ENCODE results near the gene TES.
A peak's percentile ranks its signal among the peaks of the same experiment; 100 is the strongest.

TES gene

DNA sequence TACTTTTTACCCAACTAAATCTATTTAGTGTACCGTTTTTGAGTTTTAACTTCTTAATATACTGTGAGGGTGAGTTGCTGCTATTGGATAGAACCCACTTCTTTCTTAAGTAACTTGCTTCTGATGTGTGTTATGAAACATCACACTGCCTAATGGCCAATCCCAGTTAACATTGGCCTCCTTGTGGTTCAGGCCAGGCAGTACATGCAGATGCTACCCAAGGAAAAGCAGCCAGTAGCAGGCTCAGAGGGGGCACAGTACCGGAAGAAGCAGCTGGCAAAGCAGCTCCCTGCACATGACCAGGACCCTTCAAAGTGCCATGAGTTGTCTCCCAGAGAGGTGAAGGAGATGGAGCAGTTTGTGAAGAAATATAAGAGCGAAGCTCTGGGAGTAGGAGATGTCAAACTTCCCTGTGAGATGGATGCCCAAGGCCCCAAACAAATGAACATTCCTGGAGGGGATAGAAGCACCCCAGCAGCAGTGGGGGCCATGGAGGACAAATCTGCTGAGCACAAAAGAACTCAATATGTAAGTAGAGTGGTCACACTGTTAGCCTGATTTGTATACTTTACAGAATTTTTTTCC is 39.7 kb downstream of the TES start:
- DNase-seq: peak; percentile 67

DNA sequence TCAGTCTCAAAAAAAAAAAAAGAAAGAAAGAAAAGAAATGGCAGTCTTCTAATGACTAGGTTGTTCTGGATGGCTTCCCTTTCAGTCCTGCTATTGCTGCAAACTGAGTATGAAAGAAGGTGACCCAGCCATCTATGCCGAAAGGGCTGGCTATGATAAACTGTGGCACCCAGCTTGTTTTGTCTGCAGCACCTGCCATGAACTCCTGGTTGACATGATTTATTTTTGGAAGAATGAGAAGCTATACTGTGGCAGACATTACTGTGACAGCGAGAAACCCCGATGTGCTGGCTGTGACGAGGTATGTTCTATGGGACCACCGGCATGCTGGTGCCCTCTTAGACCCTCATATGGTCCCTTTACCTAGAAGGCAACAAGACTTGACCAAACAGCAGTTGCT is 41.3 kb downstream of the TES start:
- no peak for DNase-seq

DNA sequence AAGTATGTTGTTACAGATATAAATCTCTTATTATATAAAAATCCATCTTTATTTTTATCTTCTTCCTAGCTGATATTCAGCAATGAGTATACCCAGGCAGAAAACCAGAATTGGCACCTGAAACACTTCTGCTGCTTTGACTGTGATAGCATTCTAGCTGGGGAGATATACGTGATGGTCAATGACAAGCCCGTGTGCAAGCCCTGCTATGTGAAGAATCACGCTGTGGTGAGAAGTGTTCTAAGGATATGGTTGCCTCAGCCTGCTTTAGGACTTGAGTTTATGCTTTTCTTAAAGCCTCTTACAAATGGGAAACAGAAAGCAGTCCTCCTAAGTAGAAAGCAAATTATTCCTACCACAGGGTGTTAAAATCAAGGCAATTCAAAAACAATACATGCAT is 41.9 kb downstream of the TES start:
- no peak for DNase-seq

DNA sequence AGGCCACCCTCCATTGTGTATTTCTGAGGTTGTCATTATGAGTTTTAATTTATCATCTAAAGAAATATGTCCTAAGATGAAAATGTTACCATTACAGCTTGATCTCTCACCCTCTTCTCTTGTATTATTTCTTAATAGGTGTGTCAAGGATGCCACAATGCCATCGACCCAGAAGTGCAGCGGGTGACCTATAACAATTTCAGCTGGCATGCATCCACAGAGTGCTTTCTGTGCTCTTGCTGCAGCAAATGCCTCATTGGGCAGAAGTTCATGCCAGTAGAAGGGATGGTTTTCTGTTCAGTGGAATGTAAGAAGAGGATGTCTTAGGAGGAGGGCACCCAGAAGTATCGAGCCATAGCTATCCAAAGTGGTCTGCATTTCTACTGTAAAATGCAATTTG is 46.8 kb downstream of the TES start:
- no peak for DNase-seq

DNA sequence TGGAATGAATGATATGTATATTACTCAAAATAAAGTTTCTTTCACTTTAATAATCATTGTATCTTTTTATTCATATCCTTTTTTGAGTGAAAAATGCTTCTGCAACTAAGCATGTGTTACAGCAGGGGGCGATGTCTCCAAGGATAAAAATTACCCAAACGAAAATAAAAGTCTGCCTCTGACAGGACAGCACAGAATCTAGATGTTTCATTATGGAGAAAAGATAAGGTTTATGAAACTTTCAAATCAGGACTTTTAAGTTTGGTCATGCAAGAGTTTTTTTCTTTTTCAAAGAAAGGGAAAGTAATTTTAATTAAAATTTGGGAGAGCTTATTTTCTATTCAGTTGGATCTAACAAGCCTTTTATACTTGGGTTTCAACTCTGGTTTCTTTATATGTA is 48.4 kb downstream of the TES start:
- peak; percentile 79 for DNase-seq

DNA sequence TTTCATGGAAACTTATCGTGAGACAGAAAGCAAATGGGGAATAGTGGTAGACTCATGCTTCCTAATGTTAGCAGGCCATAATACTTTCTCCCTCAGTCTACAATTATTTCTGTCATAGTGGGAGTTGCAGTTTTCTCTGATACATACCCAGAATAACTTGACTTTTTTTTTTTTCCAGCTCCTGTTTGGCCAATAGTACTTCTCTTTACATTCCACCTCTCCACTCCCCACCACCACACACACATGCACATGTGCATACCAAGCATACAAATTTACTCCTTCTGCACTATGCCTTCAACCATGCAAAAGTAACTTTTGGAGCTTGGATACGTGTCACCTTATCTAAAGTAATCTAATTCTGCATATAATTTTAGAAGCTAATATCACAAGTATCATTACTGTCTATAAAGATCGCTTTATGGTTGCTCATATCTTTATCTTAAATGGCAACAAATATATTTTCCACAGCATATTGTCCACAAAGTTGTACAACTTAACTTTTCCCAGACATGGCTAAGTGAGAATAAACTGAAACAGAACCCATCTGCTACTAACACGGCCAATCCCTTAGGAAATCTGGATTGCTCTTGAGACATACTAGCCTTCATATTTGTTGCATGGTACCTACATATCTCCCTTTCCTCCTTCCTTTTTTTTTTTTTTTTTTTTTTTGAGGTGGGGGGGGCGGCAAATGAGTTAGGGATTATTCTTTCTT is 49.0 kb downstream of the TES start:
- no peak for DNase-seq

DNA sequence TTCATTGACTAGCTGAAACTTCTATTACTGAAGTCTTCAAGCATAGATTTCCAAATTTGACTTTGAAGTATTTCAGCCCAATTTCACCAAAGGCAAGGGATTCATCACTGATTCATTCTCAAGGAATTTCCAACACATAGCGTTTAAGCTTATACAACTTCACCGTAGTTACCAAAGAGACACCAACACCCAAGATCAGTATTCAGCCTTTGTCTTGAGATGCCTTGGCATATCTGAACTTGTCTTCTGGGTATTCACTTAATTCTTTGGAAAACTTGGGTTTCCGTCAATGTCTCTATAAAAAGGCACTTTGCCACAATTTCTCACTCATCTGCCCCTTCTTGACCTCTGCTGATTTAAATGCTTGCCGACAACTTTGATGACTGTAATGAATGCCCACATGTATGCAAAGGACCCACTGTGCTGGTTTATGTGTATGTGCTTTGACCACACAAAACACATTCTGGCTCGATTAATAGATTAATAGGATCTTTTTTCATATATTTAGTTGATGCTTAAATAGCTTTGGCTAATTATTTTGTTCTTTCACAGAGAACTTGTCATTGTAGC is 49.6 kb downstream of the TES start:
- no peak for DNase-seq

DNA sequence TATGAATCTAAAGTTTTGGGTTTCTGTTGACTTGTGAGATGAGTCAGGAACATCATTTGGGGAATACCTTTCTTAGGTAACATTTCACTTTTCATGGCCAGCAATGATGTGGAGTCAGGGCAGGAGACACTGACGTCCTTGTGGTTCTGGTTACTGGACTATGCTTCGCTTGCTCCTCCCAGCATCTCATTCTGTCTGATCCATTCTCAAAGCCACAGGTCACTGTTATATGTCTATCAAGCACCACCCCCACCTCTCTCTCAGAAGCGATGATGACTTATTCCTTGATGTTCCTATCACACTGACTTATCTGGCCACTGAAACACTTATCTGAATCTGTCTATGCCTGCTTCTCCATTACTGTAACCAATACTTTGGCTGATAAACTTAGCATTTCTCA is 51.6 kb downstream of the TES start:
- DNase-seq: no peak

DNA sequence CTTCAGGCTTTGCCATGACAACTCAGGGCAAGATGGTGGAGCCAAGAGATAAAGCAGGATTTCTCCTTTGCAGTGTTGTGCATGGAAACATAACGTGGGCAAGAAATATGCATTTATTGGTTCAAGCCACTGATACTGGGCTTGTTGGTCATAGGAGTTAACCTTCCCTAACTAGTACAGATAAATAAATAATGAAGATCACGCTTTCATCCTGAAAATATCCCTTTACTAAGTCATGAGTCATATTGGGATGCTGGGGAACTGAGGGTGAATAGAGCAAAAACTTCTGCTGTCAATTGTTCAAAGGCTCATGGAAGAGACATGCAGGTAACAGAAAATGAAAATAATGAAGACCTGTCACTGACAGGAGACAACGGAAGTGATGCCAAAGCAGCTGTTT is 55.5 kb downstream of the TES start:
- no peak for DNase-seq

DNA sequence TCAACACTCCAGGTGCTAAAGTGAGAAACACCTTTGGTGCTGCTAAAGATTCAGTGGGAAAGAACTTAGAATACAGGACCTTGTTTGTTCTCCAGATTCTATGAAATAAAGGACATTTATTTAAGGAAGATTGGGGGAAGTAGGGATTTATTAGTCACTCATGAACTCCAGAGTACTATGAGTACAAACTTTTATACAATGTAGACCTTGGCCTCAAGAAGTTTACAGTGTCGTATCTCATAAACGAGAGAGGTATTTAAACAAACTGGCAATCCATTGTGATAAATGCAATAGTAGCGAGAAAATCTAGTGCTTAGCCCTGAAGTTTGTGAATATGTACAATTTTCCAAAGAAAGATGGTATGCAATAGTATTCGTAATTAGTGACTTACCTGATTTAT is 59.1 kb downstream of the TES start:
- no peak for DNase-seq

DNA sequence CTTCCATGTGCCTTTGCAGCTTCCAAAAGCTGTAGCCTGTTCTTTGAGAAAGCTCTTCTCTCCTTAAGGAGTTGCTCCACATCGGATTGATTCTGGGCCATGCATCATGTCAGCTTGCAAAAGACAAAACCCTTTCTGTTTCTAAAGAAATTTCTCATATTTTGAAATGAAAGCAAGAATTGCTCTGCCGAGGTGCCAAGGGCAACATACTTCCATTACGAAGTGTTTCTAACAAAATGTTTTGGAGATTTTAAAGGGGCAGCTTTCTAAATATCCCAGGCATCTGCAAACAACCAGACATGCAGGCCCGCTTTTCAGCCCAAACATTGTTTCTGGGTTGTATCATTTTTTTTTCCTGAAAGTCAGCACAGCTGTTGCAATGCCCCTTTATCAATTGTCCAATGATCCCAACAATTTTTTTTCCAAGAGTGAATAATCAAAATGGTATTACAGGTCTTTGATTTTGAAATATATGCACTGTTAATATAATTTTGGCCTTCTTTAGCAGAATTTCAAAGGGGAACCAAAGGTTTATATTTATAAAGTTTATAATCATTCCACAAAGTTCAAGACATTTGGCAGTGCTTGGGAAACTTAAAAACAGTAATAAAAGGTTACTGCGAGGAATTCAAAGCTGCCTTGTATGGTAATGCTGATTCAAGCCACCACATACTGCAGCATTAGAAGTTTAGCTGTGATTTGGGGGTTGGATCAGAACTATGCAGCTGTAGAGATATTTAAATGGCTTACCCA is 61.0 kb downstream of the TES start:
- no peak for DNase-seq

DNA sequence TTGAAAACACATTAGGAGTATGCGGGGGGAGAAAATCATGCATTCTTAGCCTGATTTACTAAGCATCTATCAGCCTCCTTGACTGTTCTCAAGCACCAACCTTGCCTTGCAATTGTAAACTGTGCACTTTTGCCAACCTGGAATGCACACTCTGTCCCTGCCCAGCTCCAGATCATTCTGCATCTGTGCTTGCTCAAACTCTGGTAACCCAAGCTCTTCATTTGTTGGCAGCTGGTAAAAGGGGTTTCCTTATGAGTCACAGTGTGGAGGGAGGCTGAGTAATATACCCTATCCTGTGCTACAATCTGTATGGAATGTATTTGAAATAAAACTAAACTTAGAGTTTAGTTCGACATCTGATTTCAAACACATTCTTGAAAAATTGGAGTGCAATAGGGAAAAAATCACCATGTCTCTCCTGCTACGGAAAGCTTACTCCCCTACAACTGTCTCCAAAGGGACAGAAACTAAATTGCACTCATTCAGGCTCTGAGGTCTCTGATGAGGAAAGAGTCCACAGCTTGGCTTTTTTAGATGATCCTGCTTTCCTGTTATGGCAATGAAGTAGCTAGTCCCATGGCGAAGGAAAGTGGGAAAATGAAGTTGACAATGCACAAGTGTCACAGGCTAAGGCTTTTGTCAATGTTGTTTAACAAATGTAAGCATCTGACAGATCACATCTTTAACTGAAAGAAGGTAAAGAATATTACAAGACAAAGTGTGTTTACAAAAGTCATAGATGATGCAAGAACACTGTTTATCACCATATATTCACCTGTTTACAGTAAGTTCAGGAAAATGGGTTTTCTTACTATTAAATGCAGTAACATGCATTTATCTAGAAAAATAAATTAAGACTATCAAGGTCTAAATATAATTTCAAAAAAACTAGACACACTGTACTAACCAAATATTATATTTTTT is 61.9 kb downstream of the TES start:
- DNase-seq: peak; percentile 62

DNA sequence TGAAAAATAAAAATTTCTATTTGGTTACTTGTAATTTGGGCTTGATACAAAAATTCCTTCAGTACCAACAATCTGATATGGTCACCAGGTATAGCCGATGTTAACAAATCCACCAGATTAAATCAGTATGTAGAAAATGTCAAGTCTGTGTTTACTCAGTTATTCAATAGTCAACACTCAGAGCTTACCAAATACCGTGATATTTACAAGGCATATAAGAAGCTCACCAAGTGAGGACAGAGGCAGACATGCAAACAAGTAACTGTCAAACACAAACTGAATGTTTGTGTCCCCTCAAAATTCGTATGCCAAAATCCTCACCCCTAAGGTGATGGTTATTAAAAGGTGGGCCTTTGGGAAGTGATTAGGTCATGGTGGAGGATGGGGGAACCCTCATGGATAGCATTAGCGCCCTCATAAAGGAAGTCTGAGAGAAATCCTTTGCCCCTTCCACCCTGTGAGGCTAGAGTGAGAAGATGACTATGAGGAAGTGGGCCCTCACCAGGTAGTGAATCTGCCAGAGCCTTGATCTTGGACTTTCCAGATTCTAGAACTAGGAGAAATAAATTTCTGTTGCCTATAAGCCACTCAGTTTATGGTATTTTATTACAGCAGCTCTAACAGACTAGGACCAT is 63.1 kb downstream of the TES start:
- DNase-seq: peak; percentile 86

DNA sequence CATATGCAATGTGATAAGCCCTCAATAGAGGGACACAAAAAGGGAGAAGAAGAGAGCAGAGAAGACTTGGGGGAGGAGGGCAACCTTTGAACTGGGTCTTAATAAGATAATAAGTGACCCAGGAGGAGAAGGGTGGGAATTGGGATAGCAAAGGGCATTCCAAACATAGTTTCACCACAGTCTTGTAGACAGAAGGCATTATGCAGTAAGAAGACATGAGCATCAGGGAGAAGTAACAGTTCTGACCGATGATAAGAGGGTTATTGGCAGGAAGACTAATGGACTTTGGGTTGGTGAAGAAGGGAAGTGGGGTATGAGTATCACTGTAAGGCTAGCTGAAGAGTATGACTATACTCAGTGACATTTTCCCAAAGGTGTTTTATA is 63.6 kb downstream of the TES start:
- DNase-seq: no peak

DNA sequence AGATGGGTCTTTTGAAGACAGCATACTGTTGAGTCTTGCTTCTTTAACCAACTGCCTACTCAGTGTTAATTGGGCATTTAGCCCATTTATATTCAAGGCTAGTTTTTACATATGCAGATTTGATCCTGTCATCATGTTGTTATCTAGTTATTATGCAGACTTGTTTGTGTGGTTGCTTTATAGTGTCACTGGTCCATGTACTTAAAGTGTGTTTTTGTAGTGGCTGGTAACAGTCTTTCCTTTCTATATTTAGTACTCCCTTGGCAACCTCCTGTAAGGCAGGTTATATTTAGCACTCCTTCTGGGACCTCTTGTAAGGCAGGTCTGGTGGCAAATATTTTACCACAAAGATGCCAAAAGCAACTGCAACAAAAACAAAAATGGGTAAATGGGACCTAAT is 66.7 kb downstream of the TES start:
- DNase-seq: no peak

DNA sequence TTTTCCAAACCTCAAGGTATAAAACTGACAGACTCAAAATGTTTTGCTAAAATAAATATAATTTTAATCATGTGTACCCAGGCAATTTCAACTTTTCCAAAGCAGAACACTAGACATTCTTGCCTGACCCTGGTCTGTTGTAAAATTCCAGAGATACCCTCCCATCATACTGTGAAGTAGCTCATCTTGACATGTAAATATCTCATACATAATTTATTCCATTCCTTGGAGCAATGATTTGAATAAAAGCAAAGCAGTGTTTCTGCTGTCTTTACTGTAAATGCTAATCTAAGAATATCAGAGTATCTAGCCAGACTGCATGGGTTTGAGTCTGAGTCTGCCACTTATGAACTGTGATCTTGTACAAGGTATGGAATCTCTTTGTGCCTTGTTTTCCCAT is 68.9 kb downstream of the TES start:
- DNase-seq: no peak

DNA sequence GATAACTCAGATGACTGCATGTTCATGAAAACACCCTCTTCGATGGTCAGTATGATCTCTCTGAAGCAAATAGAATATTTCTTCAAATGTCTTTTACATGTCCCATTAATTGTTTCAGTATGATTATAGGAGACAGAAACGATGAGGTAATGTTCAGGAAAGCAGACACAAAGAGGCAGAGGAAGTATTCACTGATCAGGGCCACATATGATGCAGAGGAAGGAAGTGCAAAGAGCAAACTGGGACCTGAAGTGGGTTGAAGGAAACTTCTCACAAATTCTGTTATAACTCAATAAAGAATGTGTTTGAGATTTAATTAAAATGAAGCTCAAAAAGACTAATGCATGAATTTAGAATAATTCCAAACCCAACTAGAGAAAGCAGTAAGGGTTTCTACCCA is 70.5 kb downstream of the TES start:
- no peak for DNase-seq

DNA sequence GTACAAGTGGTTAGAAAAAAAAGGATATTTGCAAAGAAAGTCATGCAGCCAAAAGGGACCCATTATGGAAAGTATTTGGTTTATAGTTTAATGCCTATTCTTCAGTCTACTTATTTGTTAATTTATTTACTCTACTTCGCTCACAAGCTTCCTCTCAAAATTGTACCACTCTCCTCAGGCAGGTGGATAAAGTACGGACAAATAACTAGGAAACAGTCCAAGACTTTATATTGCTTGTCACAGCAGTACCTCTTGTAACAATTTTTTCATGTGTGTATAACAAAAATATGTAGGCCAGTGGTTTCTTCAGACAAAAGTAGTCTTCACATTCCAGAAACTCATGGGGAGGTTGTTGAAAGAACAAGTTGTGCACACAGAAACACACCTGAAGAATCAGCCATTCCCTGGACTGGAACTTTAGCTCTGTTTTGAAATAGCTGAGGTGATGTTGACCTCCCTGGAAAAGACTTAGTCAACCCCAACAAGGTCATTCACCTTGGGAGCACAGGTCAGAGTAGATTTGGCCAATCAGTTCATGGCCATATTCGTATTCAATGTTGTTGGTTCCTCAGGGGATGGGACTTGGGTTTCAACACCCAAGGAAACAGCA is 73.4 kb downstream of the TES start:
- DNase-seq: no peak

DNA sequence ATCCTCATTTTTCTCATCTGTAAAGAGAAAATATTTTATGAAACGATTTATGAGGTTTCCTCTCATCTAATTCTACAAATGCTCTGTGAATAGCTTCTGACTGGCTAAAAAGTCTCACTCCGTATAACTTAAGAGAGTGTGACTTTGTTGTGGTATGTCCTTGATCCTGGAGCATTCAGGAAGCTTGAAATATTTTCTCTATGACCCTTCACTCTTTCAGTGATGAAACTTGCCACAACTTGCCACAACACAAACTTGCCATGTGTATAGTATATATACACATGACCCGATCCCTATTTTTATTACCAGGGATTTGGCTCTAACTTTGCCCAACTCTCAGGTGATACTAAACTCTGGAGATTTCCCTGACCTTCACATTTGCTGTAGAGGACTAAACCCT is 74.1 kb downstream of the TES start:
- no peak for DNase-seq

DNA sequence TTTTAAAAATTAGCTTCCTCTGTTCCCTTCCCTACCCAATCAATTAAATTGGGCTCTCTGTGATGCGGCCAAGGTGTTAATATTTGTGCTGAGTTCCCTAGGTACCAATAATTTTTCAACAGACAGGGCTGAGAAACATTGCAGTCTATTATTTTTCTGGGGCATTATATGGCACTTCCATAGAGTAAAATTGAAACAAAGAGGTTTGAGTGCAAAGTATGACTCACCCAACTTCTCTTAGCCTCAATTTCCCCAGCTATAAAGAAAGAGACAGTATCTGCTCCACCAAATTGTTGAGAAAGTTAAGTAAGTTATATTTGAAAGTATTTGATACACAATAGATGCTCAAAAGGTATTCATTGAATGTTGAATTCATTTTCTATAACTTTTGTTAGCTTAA is 74.9 kb downstream of the TES start:
- DNase-seq: no peak

DNA sequence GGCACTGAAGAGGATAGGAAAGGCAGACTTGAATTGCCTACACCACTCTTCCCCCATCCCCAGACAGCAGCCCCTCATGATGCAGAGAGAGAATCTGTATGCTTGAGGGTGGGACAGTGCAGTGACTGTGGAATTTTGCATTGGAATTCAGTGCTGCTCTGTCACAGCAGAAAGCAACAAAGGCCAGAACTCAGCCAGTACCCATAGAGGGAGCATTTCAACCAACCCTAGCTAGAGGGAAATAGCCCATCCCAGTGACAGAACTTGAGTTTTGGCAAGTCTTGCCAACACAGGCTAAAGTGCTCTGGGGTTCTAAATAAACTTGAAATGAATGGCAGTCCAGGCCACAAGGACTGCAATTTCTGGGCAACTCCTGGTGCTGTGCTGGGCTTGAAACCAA is 80.4 kb downstream of the TES start:
- no peak for DNase-seq

DNA sequence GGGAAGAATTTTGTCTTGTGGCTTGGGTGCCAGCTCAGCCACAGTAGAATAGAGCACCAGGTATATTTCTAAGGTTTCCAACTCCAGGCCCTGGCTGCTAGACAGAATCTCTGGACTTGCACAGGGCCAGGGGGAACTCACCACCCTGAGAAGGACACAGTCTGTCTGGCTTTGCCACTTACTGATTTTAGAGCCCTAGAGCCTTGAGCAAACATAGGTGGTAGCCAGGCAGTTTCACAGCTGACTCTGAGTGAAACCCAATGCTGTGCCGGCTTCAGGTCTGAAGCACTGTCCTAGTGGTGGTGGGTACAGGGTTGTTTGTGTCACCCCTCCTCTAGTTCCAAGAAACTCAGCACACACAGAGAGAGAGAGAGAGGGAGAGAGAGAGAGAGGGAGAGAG is 81.6 kb downstream of the TES start:
- no peak for DNase-seq

Data from DMS53 (cell line).